NK-92 (cell line): ENCODE data around the gene UBXN6.

Experiments used
- DNase-seq: peaks from one replicate; lab custom pipeline; 2025; ENCODE audit not compliant: unreplicated experiment; lab: John Stamatoyannopoulos, UW

Gene UBXN6

DNA sequence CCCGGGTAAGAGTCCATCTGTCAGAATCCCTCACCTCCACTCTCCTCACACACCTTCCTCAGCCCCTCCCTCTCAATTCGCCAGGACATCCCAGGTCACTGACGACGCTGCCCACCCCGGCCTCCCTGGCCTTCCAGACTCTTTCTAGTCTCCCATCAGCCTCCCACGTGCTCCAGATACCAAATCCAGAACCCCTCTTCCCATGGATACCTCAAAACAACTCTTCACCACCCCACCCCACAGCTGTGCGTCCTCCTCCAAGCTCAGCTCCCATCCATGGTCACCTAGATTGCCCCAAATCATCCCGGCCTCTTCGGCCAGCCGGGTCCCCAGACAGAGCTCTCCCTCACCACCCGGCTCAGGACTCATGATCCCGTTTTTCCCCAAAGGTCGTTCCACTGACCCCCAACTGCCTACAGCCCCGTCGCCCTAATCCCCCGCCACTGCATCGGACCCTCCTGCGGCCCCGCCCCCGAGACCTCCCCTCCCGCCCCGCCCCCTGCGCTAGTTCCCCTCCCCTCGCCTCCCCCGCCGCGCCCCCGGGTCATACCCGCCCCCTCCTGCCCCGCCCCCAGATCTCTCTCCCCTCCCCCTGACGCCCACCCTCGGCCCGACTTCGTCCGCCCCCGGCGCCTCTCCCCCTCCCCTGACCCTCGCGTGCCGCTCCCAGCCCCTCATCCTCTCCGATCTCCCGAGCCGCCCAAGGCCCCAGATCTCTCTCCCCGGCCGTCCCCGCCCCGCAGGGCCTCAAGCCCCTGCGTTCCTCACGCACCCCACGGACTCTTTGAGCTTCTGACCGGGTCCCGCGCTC is 546 bp downstream of the UBXN6 start:
- no peak for DNase-seq

DNA sequence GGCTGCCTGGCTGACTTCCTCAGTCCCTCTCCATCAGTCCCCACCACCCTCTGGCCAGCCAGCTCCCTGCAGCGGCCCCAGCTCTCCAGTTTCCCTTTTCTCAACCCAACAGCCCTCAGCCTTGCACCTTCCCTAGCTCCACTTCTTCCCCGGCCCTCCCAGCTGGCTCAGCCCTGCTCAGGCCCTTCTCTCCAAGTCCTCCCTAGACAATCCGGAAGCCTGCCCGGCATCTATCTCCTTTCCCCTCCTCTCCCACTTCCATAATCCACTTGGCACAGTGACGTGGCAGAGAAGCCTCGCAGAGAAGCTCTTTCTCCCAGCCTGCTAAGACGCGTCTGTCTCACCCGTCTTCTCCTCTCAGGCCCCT is 1.1 kb downstream of the UBXN6 start:
- no peak for DNase-seq

- DNase-seq: no peak
These were observed 1.7 kb downstream of the UBXN6 start for GRCh38 chr19:4455719-4456475.

DNA sequence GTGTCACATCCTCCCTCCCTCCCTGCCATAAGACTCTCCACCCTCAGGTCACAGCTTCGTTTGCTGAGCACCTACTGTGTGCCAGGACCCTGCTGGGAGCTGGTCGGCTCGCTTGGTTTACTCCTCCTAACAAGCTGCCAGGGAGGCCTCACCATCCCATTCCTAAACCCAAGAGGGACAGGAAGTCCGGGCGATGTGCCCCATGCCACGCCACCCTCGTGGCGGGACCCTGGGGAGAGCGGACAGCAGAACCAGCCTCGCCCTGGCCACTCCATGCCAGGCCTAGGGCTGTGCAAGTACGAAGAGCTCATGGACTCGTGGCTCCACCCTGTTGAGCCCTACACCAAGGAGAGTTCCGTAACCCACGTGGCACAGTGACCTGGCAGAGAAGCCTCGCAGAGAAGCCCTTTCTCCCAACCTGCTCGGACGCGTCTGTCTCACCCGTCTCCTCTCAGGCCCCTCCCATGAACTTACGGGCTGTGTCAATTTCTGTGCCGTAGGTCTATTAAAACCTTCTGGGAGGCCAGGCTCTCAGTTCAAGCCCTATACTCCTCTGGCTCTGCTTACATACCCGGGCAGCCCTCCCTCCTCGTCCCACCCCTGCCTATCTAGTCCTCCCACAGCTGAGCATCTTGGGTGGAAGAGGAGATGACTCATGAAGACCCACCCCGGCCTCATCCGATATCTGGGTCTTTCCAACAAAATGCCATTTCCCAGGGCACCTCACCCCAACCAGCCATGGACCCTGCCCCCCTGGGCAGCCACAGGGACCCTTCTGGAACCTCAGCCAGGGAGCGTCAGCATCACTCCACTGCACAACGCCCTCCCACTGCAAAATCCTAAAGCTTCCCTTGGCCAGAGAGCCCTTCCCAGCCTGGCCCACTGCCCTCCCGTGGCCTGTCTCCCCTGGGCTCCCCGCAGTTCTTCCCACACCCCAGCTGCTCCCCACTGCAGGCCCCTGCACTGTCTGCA is 2.6 kb downstream of the UBXN6 start:
- DNase-seq: no peak

GRCh38 chr19:4453232-4454179 is 4.1 kb downstream of the UBXN6 start:
- no peak for DNase-seq

GRCh38 chr19:4452230-4452990 is 5.2 kb downstream of the UBXN6 start:
- no peak for DNase-seq

DNA sequence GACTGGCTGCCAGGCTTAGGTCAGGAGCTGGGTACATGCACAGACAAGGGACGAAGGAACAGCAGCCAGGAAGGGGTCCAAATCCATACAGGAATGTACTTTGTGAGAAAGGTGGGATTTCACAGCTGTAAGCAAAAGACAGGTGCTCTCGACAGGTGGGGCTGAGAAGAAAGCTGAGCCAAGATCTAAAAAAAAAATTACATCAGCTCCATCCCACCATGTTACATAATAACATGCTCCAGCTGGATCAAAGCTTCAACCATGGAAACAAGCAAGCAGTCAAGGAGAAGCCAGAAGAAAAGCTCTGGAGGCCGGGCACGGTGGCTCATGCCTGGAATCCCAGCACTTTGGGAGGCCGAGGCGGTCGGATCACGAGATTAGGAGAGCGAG is 8.0 kb downstream of the UBXN6 start:
- DNase-seq: no peak

DNA sequence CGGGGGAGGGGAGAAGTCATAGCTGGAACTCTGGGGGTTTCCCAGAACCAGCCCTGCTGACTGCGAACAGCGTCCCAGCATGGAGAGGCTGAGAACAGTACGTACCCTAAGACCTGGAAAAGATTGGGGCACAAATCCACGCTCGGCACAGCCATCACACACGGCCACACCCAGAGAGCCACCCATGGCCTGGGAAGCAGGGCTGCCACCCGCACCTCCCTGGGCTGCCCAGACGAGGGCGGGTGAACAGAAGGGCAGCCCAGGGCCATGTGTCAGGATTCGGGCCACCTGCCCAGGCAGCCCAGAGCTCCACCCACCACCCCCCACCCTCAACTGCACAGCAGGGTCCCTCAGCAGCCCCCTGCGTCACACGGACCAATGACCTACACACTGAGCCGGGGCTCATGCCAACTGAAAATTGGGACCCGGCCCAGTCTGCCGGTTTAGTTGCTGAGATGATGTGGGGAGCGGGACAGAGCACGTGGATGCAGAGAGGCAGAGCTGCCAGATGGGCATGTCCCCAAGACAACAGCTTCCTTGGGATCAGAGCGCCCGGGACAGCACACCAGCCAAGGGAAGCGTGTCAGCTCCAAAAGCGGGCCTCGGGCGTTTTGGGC is 8.5 kb downstream of the UBXN6 start:
- no peak for DNase-seq

DNA sequence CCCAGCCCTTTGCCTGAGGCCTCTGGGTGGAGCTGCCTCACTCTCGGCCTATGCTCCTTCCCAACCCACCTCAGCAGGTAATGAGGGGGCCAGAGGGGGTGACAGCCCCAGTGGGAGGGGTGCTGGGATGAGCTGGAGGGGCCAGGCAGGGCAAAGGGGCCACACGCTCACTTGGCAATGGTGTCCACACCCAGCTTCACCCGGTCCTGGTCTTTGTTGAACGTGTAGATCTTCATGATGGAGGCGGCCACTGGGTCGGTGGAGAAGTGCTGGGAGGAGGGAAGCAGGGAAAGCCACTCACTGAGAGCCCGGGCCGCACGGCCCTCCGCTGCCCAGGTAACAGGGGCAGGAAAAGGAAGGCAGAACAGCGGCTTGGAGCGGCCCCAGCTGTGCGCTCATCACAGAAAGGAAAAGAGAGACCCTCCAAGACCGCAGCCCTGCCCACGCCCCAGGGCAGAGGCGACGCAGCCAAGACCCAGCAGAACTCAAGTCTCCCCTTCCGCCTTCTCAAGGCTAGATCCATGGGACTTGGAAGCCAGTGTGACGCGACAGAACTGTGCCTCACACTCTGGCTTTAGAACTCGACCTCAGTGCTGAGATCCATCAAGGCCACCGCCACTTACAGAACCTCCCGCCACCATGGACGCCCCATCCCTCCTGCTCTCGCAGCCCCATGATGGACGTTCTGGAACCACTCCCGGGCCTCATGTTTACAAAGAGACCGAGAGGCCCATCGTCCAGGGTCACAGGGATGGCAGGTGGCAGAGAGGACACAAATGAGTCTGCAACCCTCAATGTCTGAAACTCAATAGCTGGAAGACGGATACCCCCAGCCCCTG is 9.2 kb downstream of the UBXN6 start:
- no peak for DNase-seq

- no peak for DNase-seq
These were observed 10.1 kb downstream of the UBXN6 start for GRCh38 chr19:4447327-4448146.

DNA sequence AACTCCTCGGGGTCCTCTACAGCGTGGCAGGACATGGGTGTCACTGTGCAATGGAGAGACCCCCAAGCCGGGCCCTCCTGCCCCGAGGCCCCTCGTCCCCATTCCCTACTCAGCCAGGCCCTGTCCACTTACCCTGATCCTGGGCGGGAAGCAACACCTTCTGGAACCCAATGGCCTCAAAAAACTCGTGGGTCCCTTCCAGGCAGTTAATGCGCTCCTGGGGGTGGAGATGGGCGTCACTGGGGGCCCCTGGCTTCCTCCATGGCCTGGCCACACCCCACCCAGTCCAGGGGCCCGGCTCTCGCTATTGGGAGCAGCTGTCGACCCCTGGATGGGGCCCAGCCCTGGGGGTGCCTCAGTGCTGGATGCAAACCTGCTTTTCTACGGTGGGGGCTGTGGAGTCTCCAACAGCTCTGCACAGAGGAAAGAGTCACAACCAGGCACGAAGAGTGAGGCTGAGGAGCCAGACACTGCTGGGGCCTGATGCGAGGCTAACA is 10.8 kb downstream of the UBXN6 start:
- no peak for DNase-seq

GRCh38 chr19:4445963-4446703 is 11.5 kb downstream of the UBXN6 start:
- no peak for DNase-seq

GRCh38 chr19:4444765-4445741 is 12.5 kb downstream of the UBXN6 start:
- no peak for DNase-seq

DNA sequence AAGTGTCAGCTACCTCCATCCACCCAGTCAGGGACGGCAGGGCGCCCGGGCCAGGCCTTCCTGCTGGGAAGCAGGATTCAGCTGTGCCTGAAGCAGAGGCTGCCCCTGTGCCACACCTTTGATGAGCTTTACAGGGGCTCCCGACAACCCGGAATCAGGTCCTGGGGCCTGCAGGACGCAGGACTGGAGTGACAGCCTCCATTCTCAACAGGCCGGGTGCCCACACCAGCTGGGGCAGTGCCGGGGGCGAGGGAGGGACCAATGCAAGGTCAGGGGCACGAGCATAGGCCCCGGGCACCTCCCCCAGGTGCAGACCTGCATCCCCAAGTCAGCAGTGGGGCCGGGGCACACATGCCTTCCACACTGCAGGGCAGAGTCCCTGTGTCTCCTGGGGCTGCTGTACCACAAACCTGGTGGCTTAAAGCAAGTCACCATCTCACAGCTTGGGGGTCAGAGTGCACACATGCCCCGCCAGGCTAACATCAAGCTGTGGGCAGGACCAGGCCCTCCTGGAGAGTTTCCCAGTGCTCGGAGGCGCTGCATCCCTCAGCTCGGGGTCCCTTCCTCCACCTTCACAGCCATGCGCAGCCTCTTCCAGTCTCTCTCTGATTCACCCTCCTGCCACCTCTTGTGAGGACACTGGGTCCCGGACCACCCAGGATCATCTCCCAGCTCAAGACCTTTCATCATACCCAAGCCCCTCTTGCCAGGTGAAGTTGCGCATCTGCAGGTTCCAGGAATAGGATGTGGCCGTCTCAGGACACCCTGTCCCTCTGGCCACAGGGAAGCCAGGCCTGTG is 13.4 kb downstream of the UBXN6 start:
- no peak for DNase-seq

DNA sequence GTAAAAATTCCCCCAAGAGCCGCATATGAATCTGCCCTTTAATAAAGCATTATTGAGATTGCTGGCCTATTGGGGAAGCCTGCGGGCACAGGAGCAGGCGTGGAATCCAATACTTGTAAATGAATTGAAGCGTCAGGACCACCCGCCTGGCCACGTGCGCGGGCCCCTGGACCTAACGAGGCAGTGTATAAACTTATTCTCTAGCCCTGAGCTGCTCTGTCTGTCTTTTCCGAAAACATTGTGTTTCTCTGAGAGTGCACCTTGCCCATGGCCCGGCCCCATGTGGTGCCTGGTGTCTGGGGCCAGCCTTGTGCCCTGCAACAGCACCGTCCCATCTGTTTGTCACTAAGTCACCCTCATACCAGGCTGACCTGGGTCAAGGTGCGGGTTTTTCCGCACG is 14.4 kb downstream of the UBXN6 start:
- no peak for DNase-seq
